Erythroblast (primary cell): ENCODE measurements around the gene KRT27.

ENCODE experiments used
- DNase-seq, 2 experiments: peaks; one replicate each; lab custom pipeline; 2025; lab: John Stamatoyannopoulos, UW
- GATA1 ChIP-seq: IDR thresholded peaks from 2 replicates; pipeline ENCODE4 v1.6.1; 2011; ENCODE audit warnings: low read depth, mild to moderate bottlenecking, control low read depth, low read length, moderate library complexity
- POLR2A ChIP-seq: IDR thresholded peaks from 2 replicates; pipeline ENCODE4 v1.6.1; 2011; ENCODE audit warnings: mild to moderate bottlenecking, low read length

Gene KRT27

DNA sequence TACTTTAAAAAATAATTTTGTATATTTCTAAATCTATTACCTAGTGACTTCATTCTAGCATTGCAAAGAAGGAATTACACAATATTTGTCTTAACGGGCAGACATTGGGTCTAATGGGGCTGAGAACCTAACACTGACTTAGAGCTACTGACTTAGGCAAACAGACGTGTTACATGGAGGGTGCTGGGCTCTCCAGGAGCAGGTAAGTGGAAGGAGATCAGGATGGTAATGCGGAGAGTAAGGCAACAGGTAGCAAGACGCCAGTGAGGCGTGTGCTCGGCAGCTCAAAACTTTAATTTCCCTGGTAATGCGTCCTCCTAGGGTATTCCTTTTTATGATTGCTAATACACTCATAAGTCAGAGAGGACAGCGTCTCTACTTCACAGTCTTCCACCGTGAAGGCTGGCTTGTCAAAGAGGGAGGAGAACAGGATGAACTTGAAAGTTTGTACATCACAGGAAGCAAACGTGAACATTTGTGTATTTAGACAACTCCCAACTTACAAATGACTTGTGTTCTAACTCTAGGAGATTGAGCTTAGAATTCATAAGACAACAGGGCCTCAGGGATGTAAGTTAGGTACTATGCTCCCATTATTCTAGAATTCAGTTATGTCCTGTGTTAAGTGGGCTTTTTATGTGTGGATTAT lies 12.8 kb upstream of the KRT27 start:
- TF ChIP-seq POLR2A (no peak), GATA1 (no peak)
- DNase-seq, result no peak

DNA sequence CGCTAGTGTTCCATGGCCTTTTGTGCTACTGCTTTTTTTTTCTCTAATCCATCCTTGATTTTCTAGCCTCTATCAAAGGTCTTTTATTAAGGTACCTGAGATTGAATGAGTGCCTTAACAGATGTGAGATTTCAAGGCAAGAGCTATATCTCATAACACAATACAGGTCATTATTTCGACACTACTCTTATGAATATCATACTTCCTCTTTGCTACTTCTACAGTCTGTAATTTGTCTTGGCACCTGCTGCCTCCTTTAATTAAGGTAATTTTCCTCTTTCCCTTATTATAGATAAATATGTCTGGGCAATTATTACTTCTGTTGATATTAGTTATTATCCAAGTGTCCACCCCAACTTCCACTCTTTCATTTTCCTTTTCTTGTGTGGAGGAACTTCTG lies 12.1 kb upstream of the KRT27 start:
- TF ChIP-seq POLR2A (no peak), GATA1 (no peak)
- DNase-seq, result no peak

DNA sequence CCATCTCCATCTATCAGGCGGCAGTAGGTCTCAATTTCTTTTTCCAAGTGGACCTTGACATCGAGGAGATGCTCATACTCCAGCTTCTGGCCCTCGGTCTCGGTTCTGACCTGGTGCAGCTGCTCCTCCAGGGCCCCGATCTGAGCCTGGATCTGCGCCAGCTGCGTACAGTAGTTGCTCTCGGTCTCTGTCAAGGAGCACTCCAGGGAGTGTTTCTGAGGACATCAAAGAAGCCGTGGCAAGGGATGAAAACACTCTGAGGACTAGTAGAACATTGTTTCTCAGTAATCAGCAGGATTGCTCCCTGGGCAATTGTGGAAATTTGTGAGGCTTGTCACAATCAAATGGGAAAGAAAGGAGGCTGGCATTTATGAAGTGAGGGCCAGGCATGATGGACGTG lies 11.5 kb upstream of the KRT27 start:
- no peak for DNase-seq
- TF ChIP-seq GATA1, result no peak
- TF ChIP-seq POLR2A, result no peak

DNA sequence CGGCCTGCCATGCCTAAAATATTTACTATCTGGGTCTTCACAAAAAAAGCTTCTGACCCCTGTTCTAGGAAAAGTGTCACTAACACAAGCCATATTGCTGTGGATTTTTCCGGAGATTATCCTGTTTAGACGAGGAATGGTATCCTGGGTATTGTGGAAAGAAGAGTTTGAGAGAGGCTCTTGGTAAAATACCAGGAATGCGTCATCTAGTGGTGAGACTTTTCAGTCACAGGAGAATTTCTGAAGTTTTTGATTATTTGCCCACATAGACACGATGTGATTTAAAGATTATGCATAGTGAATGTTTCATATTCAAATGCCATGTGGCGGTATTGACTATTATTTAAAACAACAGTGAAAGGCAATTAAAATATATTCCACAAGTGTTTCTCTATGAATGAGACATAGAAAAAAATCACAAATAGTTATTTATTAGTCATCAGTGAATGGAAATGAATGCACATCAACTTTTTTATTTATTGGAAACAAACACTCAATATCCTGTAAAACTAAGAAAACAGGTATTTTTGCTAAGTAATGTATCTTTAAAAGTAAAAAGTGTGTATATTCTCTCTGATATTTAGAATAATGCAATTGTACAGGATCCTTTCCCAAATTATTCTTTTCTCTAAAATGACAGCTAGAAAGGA lies 9.6 kb upstream of the KRT27 start:
- no peak for TF ChIP-seq POLR2A
- TF ChIP-seq GATA1, result no peak
- DNase-seq, result peak in 1 of 2 experiments; percentile 27

DNA sequence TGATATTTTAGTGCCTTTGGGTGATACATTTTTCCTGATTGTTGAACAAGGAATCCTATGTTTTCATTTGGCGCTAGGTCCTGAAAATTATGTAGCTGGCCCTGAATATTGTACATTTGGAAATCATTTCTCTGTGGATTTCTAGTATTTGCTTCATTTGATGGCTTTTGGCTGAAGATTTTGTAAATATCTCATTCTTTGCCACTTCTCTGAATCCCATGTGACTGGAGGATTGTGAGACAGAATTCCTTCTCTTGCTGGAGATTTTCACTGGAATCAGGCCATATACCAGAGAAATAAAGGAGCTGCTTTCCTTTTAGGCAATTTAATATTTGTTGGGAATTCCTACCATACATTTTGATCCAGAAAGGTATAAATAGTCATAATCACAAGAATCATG lies 8.8 kb upstream of the KRT27 start:
- no peak for DNase-seq
- no peak for TF ChIP-seq GATA1

DNA sequence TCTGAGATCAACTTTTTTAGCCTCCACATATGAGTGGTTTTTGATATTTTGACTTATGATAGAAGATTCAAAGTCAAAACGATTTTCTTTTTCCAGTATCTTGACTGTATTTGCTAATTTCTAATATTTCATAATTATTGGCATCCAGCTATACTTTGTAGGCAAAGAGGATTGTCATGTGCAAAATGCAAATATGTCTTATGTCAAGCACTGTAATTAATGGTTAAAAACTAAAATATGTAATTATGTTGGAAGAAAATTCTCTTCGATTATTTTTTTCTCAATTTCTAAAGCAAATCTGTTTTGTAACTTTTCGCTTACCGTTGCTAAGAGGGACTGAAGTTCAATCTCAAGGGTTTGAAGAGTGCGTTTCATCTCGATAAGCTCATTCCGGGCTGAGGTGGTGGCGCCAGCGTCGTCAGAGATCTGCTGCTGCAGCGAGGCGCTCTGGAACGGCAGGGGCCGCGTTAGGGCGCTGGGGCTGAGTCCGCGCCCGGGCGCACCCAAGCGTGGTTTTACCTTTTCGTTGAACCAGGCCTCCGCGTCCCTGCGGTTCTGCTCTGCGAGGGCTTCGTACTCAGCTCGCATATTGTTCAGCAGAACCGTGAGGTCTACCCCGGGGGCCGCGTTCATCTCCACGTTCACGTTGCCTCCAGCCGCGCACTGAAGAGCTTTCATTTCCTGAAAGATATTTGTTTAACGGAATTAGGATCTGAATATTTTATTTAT lies 3.0 kb downstream of the KRT27 start:
- no peak for DNase-seq
- TF ChIP-seq GATA1 (no peak), POLR2A (no peak)

DNA sequence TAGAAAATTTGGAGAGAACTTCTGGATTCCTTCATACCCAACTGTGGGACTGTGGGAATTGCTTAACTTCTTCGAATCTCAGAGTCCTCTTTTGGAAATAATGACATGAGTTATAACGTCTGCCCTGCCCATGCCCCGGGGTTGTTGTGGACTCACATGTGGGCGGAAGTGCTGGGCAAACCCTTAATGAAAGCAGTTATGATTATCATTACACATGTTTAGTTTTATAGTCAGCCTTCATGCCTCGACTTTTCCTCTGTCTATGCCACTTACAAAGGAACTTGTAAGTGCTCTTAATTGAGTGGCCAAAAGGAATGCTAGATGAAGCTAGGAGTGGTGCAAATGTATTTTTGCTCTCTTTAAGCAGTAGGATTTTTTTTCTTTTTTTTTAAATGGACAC lies 3.9 kb downstream of the KRT27 start:
- TF ChIP-seq GATA1 (no peak), POLR2A (no peak)
- DNase-seq, result no peak

DNA sequence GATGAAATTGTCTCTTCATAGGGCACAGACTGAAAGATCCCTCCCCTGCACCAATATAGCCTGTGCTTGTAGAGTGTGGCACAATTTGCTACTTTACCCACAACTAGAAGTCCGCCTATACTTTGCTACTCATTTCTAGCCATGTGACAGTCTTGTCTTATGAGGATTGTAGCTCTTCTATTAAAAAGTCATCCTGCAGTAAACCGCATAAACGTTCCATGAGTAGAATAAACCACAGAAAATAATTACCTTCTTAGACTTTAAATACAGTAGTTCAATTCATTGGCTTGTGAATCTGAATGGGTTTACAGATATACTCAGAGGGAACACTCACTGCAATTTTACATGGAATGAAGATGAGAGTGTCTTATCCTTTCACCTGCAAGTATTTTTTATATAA lies 4.4 kb downstream of the KRT27 start:
- TF ChIP-seq POLR2A, result no peak
- no peak for TF ChIP-seq GATA1
- DNase-seq, result no peak

DNA sequence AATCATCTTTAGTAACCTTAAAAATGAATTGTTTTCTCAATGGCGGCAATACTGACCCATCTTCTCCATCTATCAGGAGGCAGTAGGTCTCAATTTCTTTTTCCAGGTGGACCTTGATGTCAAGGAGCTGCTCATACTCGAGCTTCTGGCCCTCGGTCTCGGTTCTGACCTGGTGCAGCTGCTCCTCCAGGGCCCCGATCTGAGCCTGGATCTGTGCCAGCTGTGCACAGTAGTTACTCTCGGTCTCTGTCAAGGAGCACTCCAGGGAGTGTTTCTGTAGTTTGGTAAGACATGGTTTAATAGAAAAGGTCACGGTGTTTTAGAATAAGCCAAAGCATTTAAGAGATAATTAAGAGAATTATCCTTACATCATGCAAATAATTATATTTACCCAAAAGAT lies 4.9 kb downstream of the KRT27 start:
- TF ChIP-seq GATA1, result no peak
- TF ChIP-seq POLR2A, result no peak
- DNase-seq, result no peak

DNA sequence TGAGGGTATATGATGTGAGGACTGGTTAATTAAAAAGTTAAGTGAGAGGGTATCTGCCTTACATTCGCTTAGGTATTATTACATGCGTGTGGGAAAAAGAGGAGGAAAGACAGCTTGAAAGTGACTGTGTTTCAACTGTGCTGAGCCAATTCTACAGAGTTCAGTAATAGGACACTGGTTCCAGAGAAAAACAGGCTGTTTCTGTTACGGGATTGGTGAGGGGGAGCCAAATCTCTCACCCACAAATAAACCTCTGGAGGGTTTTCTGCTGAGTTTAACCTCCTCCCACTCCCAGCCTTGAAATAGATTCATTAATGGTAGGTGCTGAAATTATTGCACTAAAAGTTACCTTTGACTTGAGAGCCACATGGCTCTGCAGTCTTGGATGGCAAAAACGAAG lies 6.4 kb downstream of the KRT27 start:
- TF ChIP-seq GATA1 (no peak), POLR2A (no peak)
- no peak for DNase-seq

DNA sequence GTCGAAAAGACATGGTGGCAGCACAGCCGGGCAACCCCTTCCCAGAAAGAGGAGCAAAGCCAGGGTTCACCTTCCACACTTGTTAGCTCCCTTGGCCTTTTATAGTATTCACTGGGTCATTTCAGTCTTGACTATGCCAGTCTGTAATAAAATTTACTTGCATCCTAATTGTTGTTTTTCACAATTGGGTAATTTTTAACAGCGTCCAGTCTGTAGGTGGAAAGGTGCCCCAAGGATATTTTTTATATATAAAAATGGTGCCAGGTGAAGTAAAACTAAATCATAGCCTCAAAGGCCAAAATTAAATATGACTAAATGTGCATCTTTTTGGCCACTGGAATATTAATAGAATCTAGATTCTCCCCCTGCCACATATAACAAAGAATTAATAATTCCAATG lies 10.2 kb downstream of the KRT27 start, which contains the start of gene KRT26:
Gene KRT26 (minus strand): TSS at position 101 of the 400 bp plus-strand sequence. CDS start 88 bp downstream, at position 13.
- no peak for DNase-seq
- TF ChIP-seq GATA1, result no peak
- TF ChIP-seq POLR2A, result no peak

DNA sequence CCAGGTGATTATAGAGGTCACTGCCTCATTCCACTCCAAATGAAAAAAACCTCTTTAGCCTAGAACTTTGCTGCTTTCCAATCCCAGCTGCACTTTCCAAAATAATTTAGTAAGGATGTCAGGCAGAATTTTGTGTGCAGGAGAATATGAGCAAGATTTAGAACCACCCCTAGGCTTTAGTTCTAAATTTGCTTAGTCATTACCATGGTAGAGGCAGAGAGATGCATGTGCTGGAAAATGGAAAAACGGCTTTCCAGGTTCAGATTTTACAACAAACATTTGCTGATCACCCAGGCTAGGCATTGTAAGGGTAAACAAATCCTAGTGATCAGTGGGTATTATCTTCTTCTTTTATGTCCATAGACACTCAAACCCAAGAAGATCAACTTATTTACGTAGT lies 16.7 kb downstream of the KRT27 start:
- no peak for DNase-seq
- TF ChIP-seq GATA1, result no peak
- no peak for TF ChIP-seq POLR2A

DNA sequence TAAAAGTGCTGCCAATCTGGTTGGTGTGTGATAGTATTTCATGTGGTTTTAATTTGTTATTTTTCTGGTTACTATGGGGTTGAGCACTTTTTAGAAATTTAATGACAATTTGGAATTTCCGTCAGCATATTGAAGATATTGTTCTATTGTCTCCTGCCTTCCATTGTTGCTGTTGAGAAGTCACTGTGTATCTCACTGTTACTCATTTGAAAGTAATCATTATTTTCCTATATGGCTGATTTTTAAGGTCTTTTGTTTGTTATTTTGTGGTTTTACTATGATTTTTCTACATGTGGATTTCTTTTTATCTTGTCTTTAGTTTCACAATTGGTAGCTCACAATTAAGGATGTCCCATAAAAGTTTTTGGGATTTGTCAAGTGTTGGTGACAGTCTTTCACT lies 18.6 kb downstream of the KRT27 start:
- TF ChIP-seq POLR2A (no peak), GATA1 (no peak)

More for the DNA sequence above, 18.6 kb downstream of the KRT27 start:
- DNase-seq, result no peak
